GM18517 (cell line): ENCODE data around the gene YEATS4.

Experiments used
- ATAC-seq: cut with Tn5 transposase; IDR thresholded peaks from one replicate; pipeline ENCODE4 v1.9.1; 2021; ENCODE audit warnings: mild to moderate bottlenecking, moderate library complexity; ENCODE audit not compliant: unreplicated experiment

Gene YEATS4

GRCh38 chr12:69341328-69341727 lies 18.2 kb upstream of the YEATS4 start:
- no peak for ATAC-seq

- no peak for ATAC-seq
These were observed 17.1 kb upstream of the YEATS4 start for GRCh38 chr12:69342421-69342820.

GRCh38 chr12:69343357-69343756 lies 16.2 kb upstream of the YEATS4 start:
- no peak for ATAC-seq

- ATAC-seq = no peak
These were observed 15.5 kb upstream of the YEATS4 start for GRCh38 chr12:69343885-69344612.

DNA sequence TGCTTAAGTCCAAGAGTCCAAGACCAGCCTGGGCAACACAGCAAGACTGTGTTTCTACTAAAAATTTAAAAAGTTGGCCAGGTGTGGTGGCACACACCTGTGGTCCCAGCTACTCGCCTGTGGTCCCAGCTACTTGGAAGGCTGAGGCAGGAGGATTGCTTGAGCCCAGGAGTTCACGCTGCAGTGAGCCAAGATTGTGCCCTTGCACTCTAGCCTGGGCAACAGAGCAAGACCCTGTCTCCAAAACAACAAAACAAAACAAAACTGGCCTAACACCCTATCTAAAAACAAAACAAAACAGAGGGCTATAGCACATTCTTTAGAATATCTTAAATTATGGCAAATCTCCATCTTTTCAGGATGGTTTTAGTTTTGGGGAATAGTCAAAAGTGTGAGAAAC lies 14.5 kb upstream of the YEATS4 start:
- ATAC-seq = no peak

- no peak for ATAC-seq
These were observed 13.8 kb upstream of the YEATS4 start for GRCh38 chr12:69345742-69346141.

GRCh38 chr12:69348162-69348938 lies 11.2 kb upstream of the YEATS4 start, which contains the start of gene LYZ:
TSS of gene LYZ (plus strand) at chr12:69348381. CDS start at chr12:69348409, 28 bp downstream.
- ATAC-seq = no peak

GRCh38 chr12:69350002-69350626 lies 9.4 kb upstream of the YEATS4 start:
- ATAC-seq = no peak

GRCh38 chr12:69350777-69351176 lies 8.8 kb upstream of the YEATS4 start:
- ATAC-seq = no peak

DNA sequence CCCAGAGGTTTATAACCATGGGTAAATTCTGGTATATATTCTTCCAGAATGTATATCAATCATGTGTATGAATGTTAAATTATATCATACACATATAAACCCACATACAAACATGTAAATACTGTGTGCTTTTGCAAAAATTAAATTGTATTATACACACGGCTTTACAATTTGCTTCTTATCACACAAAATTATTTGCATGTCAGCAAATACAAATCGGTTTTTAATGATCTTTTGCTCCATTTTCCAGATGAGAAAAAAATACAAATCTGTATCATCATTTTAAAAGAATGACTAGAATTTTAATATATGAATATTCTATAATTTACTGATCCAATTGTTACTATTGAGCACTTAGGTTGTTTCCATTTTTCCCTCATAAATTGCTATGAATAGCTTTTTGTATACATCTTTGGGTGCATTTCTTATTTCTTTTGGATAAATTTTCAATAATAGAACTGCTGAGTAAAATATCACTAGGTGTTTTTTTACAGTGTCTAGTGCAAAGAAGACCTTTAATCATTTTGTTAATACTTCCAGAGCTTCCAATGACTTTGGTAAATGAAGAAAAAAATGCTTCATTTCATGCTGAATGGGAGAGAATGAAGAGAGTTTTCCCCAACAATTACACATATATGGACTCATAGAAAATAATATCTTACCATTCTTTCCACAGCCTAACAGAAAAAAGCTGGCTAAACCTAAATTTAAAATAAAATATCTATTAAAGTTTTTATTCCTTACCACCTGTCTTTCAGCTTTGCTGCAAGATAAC lies 7.9 kb upstream of the YEATS4 start:
- no peak for ATAC-seq

GRCh38 chr12:69352904-69353303 lies 6.6 kb upstream of the YEATS4 start:
- ATAC-seq = no peak

DNA sequence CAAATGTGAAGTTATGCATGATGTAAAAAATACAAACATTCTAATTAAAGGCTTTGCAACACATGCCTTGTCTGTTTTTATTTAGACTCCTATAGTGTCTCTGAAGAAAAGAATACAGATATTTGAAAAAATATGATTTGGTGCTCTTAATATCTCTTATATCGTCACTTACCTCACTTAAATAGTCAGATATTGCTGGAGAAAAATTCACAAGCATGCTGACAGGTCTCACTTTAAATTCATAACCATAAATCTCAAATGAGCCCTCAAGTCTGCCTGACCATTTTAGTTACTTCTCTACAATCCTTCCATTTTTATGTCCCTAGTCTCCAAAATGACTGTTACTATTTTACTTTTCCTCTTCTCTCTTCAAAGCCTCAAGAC lies 5.4 kb upstream of the YEATS4 start:
- ATAC-seq = no peak

DNA sequence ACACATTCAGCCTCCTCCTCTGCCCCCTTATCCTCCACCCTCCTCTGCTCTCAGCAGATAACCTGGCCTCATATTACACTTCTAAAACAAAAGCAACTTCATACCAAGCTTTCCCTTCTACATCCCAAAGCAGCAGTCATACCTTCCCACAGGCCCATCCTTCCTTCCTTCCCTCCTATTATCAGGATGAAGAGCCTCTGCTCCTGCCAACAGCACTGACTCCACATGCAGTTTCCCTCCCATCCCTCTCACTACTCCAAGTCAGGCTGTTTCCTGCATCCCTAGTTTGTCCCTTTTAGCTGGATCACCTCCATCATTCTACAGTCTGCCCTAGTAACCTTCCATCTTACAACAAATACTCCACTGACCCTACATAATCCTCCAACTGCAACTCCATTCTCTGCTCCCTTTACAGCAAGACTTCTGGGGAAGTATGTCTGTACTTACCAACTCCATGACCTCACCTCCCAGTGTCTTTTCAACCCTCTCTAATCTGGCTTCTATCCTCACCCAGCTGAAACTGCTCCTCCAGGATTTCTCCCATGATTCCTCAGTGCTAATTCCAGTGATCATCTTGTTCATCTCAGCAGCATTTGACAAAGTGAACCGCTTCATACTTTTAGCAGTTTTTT lies 4.9 kb upstream of the YEATS4 start:
- ATAC-seq = no peak

DNA sequence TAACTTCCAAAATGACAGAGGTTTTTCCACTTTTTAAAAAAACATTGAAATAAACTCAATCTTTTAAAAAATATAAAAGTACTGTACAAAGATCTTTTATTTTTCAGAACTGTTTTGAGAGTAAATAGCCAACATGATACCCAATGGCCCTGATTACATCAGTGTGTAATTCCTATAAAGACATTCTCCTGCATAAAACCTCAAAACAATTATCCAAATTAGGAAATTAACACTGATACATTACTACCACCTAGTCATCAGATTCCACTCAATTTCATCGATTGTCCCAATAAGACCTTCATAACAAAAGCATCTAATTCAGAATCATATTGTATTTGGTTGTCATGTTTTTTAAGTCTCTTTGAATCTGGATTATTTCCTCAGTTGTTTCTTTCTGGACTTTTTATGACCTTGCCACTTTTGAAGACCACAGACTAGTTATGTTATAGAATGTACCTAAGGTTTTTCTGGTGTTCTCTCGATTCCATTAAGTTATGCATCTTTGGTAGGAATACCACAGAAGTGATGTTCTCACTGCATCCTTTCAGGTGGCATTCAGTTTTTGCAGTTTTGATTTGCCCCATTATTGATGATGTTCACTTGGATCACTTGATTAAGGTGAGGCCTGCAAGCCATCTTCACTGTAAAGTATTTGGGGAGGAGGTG lies 4.0 kb upstream of the YEATS4 start:
- no peak for ATAC-seq

DNA sequence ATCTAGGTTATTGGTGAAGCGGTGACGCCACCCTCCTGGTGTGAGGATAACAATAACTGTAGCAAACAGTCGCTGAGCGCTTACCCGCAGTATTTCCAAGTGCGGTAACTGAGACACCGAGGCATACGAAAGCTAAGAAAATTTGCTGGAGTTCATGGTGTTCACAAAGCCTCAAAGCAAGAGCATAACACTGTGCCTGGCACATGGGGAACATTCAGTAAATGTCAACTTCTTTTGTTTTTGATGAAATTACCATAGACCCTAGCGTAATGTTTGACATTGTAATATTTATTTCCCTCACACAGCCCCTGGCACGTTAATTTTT lies 767 bp downstream of the YEATS4 start:
- ATAC-seq = no peak

GRCh38 chr12:69366796-69367195 lies 7.3 kb downstream of the YEATS4 start:
- ATAC-seq = no peak

GRCh38 chr12:69368171-69368570 lies 8.6 kb downstream of the YEATS4 start:
- ATAC-seq = no peak

GRCh38 chr12:69383074-69383473 lies 23.5 kb downstream of the YEATS4 start:
- no peak for ATAC-seq

DNA sequence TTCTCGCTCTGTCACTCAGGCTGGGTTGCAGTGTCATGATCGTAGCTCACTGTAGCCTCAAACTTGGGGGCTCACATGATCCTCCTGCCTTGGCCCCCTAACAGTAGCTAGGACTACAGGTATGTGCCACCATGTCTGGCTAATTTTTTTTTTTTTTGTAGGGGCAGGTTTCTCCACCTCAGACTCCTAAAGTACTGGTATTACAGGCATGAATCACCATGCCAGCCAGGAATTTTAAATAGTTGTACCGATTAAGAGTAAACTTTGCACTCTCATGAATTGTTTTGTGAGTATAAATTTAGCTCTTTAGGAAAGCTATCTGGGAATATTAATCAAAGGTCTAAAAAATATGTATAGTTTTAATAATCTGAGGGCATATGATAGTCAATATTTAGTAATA lies 25.5 kb downstream of the YEATS4 start:
- no peak for ATAC-seq

GRCh38 chr12:69386921-69387320 lies 27.4 kb downstream of the YEATS4 start:
- ATAC-seq = no peak
